ENCODE results near the gene PEX16. TPM values are rescaled to one million over a fixed set of nuclear protein-coding genes. Genes with fewer than 3 reads are reported as not detected.

Gene PEX16
- total RNA-seq, 4 donors from 2014 or later: 20.0 to 26.7 (median 21.3) TPM

- no peak for ATAC-seq
- 80% methylated on average over 1 of the region's 8 CpGs; no CpG with 5 or more reads in 1 of the 2 donors for WGBS, 2 donors (ENCODE audit: low coverage in 1 of 2)
- peaks cover 0 to 21% (median 7%) of the 10 kb centered on the region in 3 donors for H3K4me1 ChIP-seq
These were observed 22.0 kb downstream of the PEX16 start for GRCh38 chr11:45895553-45896259.

DNA sequence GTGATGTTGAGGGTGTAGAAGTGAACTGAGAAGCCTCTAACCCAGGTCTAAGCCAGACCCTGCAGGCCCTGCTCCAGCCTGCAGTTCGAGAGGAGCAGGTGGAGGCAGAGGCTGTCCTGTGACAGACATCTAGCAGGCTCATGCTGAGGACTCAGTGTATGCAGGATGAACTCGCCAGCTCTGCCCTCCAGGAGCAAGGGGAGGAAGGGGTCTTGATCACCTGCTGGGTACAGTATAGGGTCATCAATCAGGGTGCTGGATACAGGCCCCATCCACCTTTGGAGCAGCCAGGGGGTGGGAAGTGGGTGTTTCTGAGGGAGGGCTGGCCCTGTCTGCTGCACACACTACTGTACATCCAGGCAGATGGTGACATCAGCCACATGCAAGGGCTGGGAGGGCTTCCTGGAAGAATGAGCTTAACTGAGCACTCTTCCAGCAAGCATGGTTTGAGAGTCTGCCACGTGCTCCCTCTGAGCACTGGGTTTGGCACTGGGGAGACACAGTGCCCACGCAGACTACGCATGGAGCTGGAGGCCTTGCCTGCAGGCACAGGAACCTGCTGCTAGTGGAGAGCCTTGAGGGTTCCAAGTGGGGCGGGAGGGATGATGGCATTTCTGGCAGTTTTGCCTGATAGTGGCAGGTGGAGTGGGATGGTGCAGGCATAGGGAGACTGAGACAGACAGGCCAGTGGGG lies 23.0 kb downstream of the PEX16 start:
- H3K9me3 ChIP-seq: no peaks in the 10 kb centered on the region
- no peak for TF ChIP-seq POLR2A (IDR thresholded peaks at IDR 0.05)
- TF ChIP-seq POLR2AphosphoS5 (IDR thresholded peaks at IDR 0.05): no peak
- no peak for TF ChIP-seq EP300 (IDR thresholded peaks at IDR 0.05)
- TF ChIP-seq, protein P1, sequence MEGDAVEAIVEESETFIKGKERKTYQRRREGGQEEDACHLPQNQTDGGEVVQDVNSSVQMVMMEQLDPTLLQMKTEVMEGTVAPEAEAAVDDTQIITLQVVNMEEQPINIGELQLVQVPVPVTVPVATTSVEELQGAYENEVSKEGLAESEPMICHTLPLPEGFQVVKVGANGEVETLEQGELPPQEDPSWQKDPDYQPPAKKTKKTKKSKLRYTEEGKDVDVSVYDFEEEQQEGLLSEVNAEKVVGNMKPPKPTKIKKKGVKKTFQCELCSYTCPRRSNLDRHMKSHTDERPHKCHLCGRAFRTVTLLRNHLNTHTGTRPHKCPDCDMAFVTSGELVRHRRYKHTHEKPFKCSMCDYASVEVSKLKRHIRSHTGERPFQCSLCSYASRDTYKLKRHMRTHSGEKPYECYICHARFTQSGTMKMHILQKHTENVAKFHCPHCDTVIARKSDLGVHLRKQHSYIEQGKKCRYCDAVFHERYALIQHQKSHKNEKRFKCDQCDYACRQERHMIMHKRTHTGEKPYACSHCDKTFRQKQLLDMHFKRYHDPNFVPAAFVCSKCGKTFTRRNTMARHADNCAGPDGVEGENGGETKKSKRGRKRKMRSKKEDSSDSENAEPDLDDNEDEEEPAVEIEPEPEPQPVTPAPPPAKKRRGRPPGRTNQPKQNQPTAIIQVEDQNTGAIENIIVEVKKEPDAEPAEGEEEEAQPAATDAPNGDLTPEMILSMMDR (IDR thresholded peaks at IDR 0.05): no peak
- H3K27ac ChIP-seq: no peak overlapping the region
- no peaks in the 10 kb centered on the region for H3K36me3 ChIP-seq
- no peak overlapping the region for H3K4me3 ChIP-seq
- ATAC-seq: no peak
- H3K27me3 ChIP-seq: peaks cover 27% of the 10 kb centered on the region
- peaks cover 0 to 15% (median 3%) of the 10 kb centered on the region in 3 donors for H3K4me1 ChIP-seq
- WGBS, 2 donors (ENCODE audit: low coverage in 1 of 2): 50% methylated on average over 1 of the region's 6 CpGs; no CpG with 5 or more reads in 1 of the 2 donors

More at GRCh38 chr11:45895553-45896259, 22.0 kb downstream of the PEX16 start:
- H3K4me3 ChIP-seq: no peak overlapping the region
- no peaks in the 10 kb centered on the region for H3K9me3 ChIP-seq
- H3K27ac ChIP-seq: no peak overlapping the region
- peaks cover 27% of the 10 kb centered on the region for H3K27me3 ChIP-seq
- TF ChIP-seq POLR2A (IDR thresholded peaks at IDR 0.05) (no peak), POLR2AphosphoS5 (IDR thresholded peaks at IDR 0.05) (no peak), EP300 (IDR thresholded peaks at IDR 0.05) (no peak)
- TF ChIP-seq, protein P1 (IDR thresholded peaks at IDR 0.05): no peak
- no peaks in the 10 kb centered on the region for H3K36me3 ChIP-seq

DNA sequence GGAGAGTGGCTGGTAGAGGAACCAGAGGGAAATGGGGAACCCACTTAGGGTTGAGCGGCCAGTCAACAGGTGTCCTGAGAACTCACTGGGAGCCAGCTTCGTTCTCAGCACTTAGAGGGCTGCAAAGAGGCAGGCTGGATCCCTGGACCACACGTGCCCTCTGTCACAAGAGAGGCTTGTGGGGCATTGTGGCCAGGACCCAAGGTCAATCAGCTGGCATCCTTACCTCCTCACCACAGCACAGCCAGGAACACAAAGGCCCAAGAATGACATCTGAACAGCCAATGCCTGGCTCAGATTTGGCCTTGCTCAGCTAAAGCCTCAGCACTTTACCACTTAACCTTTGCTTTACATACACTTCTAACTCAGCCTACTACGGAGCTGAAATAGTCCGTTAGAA lies 24.8 kb downstream of the PEX16 start:
- Histone ChIP-seq H3K4me3 (no peak overlapping the region), H3K4me1 (no peaks in the 10 kb centered on the region), H3K27me3 (peaks cover 27% of the 10 kb centered on the region), H3K36me3 (no peaks in the 10 kb centered on the region), H3K27ac (no peak overlapping the region), H3K9me3 (no peaks in the 10 kb centered on the region)
- no peak for TF ChIP-seq EP300 (IDR thresholded peaks at IDR 0.05)
- TF ChIP-seq, protein P1 (IDR thresholded peaks at IDR 0.05): no peak
- no peak for TF ChIP-seq POLR2AphosphoS5 (IDR thresholded peaks at IDR 0.05)
- no peak for TF ChIP-seq POLR2A (IDR thresholded peaks at IDR 0.05)
- no peak for ATAC-seq
- 62 to 67% methylated on average over 3 of the region's 5 CpGs for WGBS, 2 donors (ENCODE audit: low coverage in 1 of 2)

GRCh38 chr11:45890886-45891550 lies 26.7 kb downstream of the PEX16 start:
- H3K27me3 ChIP-seq: peaks cover 20% of the 10 kb centered on the region
- H3K27ac ChIP-seq: no peak overlapping the region
- no peaks in the 10 kb centered on the region for H3K9me3 ChIP-seq
- H3K4me3 ChIP-seq: no peak overlapping the region
- H3K4me1 ChIP-seq: peaks cover 0 to 2% (median 0%) of the 10 kb centered on the region in 3 donors
- TF ChIP-seq, protein P1 (IDR thresholded peaks at IDR 0.05): no peak
- TF ChIP-seq EP300 (IDR thresholded peaks at IDR 0.05) (no peak), POLR2A (IDR thresholded peaks at IDR 0.05) (no peak), POLR2AphosphoS5 (IDR thresholded peaks at IDR 0.05) (no peak)
- 80 to 83% methylated on average over 1 to 4 of the region's 9 CpGs for WGBS, 2 donors (ENCODE audit: low coverage in 1 of 2)
- H3K36me3 ChIP-seq: no peaks in the 10 kb centered on the region
- no peak for ATAC-seq

Measured in gastroesophageal sphincter (tissue), 4 donors.